ENCODE measurements around the gene GULP1. TPM values are rescaled to one million over a fixed set of nuclear protein-coding genes. Genes with fewer than 3 reads are reported as not detected.

The GULP1 gene
- total RNA-seq, 1 experiment from 2014 or later = 140 TPM

DNA sequence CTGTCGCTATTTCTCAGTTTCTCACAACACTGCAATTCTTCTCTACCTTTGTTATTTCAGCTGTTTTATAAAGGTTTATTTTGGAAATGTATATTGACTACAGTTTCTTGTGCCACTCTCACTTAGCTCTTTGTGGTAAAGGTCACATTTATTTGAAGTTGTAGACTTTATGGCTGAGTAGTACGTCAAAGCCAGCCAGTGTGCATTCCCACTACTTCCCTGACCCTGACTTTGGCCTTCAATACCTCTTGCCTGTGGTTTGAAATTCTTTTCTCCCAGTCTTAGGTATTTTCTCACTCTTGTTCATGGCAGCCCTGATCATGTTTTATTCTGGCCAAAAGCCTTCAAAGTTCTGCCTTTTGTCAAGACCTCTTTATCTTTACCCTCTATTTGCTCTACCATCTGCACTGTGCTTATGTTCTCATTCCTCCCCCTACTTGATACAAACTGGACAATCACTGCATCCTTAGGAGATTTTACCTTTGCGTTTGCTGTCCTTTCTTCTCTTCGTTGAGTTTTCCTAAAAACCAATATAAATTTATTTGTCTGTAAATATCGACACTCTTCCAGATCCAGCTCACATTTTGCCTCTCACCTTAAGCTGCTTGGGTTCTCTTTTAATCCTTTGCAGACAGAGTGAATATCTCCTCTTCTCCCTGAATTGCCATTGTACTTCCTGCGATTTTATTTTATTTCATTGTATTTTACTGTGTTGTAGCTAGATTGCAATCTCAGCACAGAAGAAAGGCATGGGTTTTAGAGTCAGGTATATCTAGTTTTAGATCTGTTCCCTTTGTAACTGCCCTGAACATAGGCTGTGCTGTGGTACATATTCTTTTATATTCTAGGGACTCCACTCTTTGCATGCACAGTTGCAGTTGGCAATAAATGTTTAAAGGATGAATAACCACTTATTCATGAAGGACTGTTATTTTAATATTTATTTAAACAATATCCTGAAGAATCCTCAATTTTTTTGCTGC lies 31.2 kb downstream of the GULP1 start:
- peak overlapping the region; percentile 15 to 75 (median 68); a peak in 5 of 7 replicates for H3K27ac Mint-ChIP-seq
- H2AK5ac ChIP-seq (ENCODE audit: insufficient read length, low read length) = no peak overlapping the region
- no peak overlapping the region for H2BK120ac ChIP-seq (ENCODE audit: low read depth, low read length, poor library complexity, severe bottlenecking)
- no peak overlapping the region for H4K5ac ChIP-seq (ENCODE audit: insufficient read length, low read depth, low read length)
- no peak overlapping the region for H4K91ac ChIP-seq (ENCODE audit: insufficient read length, low read depth, low read length)
- H3K23ac ChIP-seq (ENCODE audit: insufficient read length, low read depth, low read length) = no peak overlapping the region
- no peak overlapping the region for H3K14ac ChIP-seq (ENCODE audit: insufficient read depth, low read length)
- no peak overlapping the region for H3K4me3 Mint-ChIP-seq
- H3K56ac ChIP-seq (ENCODE audit: insufficient read length, low read depth, low read length) = no peak overlapping the region
- H3K4me1 Mint-ChIP-seq = peaks cover 50 to 51% of the 10 kb centered on the region in 2 experiments
- no CpG with 5 or more reads among the region's 6 CpGs for WGBS (ENCODE audit: extremely low coverage, insufficient read length, low lambda C conversion rate)
- H3T11ph ChIP-seq (ENCODE audit: low read length) = no peak overlapping the region
- DNase-seq = no peak
- no peak overlapping the region for H2BK5ac ChIP-seq (ENCODE audit: insufficient read length, low read length)
- no peak overlapping the region for H2BK12ac ChIP-seq (ENCODE audit: insufficient read length, low read depth, low read length)
- H3K27me3 Mint-ChIP-seq (ENCODE audit: low read depth) = no peaks in the 10 kb centered on the region
- H3K36me3 Mint-ChIP-seq (ENCODE audit: insufficient read depth in 1 of 3, low read depth in 3 of 3) = peaks cover 0 to 2% (median 2%) of the 10 kb centered on the region in 3 experiments; a peak in 3 of 7 replicates
- H4K20me1 ChIP-seq (ENCODE audit: control insufficient read depth, insufficient read depth, insufficient read length) = no peaks in the 10 kb centered on the region
- peaks cover 48% of the 10 kb centered on the region; the same call in 1 of the 2 replicates for H3K79me2 ChIP-seq (ENCODE audit: insufficient read depth, low read length)
- no peaks in the 10 kb centered on the region for H3K9me3 ChIP-seq (ENCODE audit: control insufficient read depth, low read depth, low read length)
- no peak overlapping the region for H3K4ac ChIP-seq (ENCODE audit: low read depth, low read length)
- peaks cover 8% of the 10 kb centered on the region; the same call in 1 of the 2 replicates for H3K4me1 ChIP-seq (ENCODE audit: insufficient read depth, low read length)
- no peak overlapping the region for H3K9ac ChIP-seq (ENCODE audit: extremely low read depth, insufficient read length, low read length)
- no peak overlapping the region for H3K18ac ChIP-seq (ENCODE audit: insufficient read length, low read depth, low read length)
- no peaks in the 10 kb centered on the region for H3K23me2 ChIP-seq (ENCODE audit: insufficient read length, low read depth, low read length, poor library complexity, severe bottlenecking)
- H3K27me3 ChIP-seq (ENCODE audit: insufficient read depth, low read length) = no peaks in the 10 kb centered on the region
- H3K27ac ChIP-seq (ENCODE audit: insufficient read length, low read depth, low read length) = no peak overlapping the region
- no peaks in the 10 kb centered on the region for H3K9me3 Mint-ChIP-seq
- TF ChIP-seq CTCF (conservative IDR thresholded peaks at IDR 0.05) = no peak
- H3K4me2 ChIP-seq (ENCODE audit: insufficient read depth, insufficient read length, low read length) = no peak overlapping the region
- H3K79me1 ChIP-seq (ENCODE audit: insufficient read depth, low read depth, low read length, poor library complexity, severe bottlenecking) = peaks cover 3% of the 10 kb centered on the region
- H2BK20ac ChIP-seq (ENCODE audit: low read depth, low read length, poor library complexity, severe bottlenecking) = no peak overlapping the region
- H2BK15ac ChIP-seq (ENCODE audit: low read depth, low read length) = no peak overlapping the region
- H2AFZ ChIP-seq (ENCODE audit: low read length) = no peak overlapping the region
- H4K8ac ChIP-seq (replicated peaks; ENCODE audit: insufficient read length, low read depth, low read length) = no peak overlapping the region
